Motor neuron (in vitro differentiated cells): ENCODE results near the gene JAG1. TPM values are rescaled to one million over a fixed set of nuclear protein-coding genes. Genes with fewer than 3 reads are reported as not detected.
A peak's percentile ranks its signal among the peaks of the same experiment; 100 is the strongest.
"Not testable (repeated sequence)": the region's sequence is repeated elsewhere in the genome, so short reads cannot be mapped to it uniquely, and the experiment has no call there.

Experiments
- ATAC-seq, 8 experiments: fragments of 200-7000 bp; cut with Tn5 transposase; replicated peaks in 6 of 8; 2 replicates each; pipeline ENCODE4 v1.8.0; 2021; ENCODE audit warnings: mild to moderate bottlenecking in 8 of 8, moderate library complexity in 8 of 8
- H3K27ac ChIP-seq, 2 donors: fragments of 250-450 bp; sonication (Bioruptor Pico); 2 replicates each; pipeline ENCODE4 v1.9.0; 2021; ENCODE audit warnings: antibody characterized with exemption in 2 of 2, mild to moderate bottlenecking in 2 of 2, moderate library complexity in 1 of 2
- H3K4me1 ChIP-seq, 2 donors: fragments of 250-450 bp; sonication (Bioruptor Pico); replicated peaks in 1 of 2; 2 replicates each; pipeline ENCODE4 v1.6.1; 2021; ENCODE audit warnings: antibody characterized with exemption in 2 of 2, mild to moderate bottlenecking in 2 of 2, moderate library complexity in 1 of 2
- H3K4me3 ChIP-seq, 5 donors: fragments of 250-450 bp; sonication (Bioruptor Pico); 2 replicates each; pipeline ENCODE4 v1.9.0; 2021; ENCODE audit warnings: antibody characterized with exemption in 5 of 5, mild to moderate bottlenecking in 5 of 5, moderate library complexity in 4 of 5
- WGBS, 10 experiments: fragments of 450-650 bp; shearing (Covaris generic); methylation state at CpG; one replicate each; pipeline ENCODE4 v1.0.0; 2022; 5-methylcytosine and 5-hydroxymethylcytosine counted together
- in situ Hi-C, 9 experiments: fragments of 400-800 bp; cut with MboI; loops; one replicate each; pipeline ENCODE4 v1.15.0; 2021; ENCODE audit warnings: low sequenced_read_pairs in 9 of 9, low pct_unique_long_range_greater_than_20kb in 2 of 9; ENCODE audit not compliant: unreplicated experiment in 9 of 9
- total RNA-seq, 8 experiments: library from RNA; unstranded; fragments of 300-600 nt; gene quantifications; 2 replicates each; pipeline versions ENCODE4 v1.2.3 to v1.2.4, GENCODE V29; 2022

JAG1 gene
- total RNA-seq, 8 experiments from 2014 or later = 15.3 to 93.4 (median 27.9) TPM

DNA sequence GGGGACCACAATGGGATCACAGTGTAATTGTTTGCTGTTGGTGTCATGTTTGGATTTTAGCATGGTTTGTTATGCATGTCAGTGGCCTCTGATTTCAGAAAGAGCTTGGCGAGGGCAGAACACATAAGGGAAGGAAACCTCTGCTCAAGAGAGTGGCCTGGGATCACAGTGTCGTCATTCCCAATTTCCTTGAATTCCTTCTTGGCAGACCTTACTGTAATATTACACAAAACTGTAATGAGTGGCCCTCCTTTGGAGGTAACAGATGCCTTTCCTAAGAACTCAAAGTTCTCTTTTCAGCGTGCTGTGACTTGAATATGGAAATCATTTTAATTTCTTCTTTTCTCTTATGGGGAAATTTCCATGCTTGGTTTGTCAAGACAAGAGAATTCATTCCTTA lies 46.9 kb downstream of the JAG1 start:
- Histone ChIP-seq H3K4me3 (no peak overlapping the region), H3K27ac (no peak overlapping the region), H3K4me1 (peaks cover 29 to 43% of the 10 kb centered on the region in 2 donors)
- in situ Hi-C loops = loop anchor here in 1 of 9 experiments (25.0 kb wide), 1 partner anchor 165 kb away; no protein-coding TSS in a partner anchor
- peak in 2 of 8 experiments; percentile 39 to 40 for ATAC-seq
- 50 to 80% (median 66%) methylated on average over 1 to 3 of the region's 3 CpGs; no CpG with 5 or more reads in 1 of the 10 experiments for WGBS, 10 experiments

GRCh38 chr20:10625641-10626040 lies 48.2 kb downstream of the JAG1 start:
- Histone ChIP-seq H3K4me3 (no peak overlapping the region), H3K4me1 (peaks cover 31 to 51% of the 10 kb centered on the region in 2 donors), H3K27ac (no peak overlapping the region)
- 71 to 100% (median 94%) methylated on average over 1 to 2 of the region's 2 CpGs; no CpG with 5 or more reads in 1 of the 10 experiments for WGBS, 10 experiments
- ATAC-seq = peak in 1 of 8 experiments; percentile 29
- in situ Hi-C loops = loop anchor here in 1 of 9 experiments (25.0 kb wide), 1 partner anchor 163 kb away; no protein-coding TSS in a partner anchor

DNA sequence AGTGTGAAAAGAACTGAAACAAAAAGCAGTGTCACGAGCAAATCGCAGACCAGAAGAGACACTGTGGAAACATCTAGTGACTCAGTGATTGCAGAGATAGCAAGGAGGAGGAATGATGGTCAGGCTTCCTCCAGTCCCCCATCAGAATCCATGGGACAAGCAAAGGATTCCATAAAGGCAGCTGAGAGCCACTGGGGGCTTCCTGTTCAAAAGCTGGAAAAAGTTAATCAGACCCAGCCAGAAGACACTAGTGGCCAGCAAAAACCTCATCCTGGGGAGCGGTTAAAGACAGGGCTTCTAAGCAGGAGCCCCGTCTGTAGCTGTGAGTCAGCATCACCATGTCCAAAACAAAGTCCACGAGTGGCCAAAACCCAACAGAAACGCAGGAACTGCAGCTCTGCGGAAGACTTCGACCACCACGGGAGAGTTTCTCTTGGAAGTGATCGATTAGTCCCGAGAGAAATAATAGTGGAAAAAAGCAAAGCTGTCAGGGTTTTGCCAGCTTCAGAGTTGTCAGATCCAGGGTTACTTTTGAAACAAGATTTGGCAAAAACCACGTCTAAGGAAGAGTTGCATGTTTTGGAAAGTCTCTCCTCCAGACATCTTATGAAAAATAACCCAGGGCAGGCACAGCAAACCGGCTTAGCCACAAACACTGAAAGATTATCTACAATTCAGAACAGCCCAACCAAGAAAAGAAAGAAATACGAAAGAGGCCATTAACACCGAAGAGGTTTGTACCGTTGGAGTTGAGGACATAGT lies 51.0 kb downstream of the JAG1 start:
- WGBS, 10 experiments = 20 to 95% (median 79%) methylated on average over 2 to 15 of the region's 16 CpGs
- peak in 2 of 8 experiments; percentile 8 for ATAC-seq
- Histone ChIP-seq H3K4me3 (no peak overlapping the region), H3K27ac (no peak overlapping the region), H3K4me1 (peaks cover 31 to 52% of the 10 kb centered on the region in 2 donors)
- in situ Hi-C loops = no loop called here

DNA sequence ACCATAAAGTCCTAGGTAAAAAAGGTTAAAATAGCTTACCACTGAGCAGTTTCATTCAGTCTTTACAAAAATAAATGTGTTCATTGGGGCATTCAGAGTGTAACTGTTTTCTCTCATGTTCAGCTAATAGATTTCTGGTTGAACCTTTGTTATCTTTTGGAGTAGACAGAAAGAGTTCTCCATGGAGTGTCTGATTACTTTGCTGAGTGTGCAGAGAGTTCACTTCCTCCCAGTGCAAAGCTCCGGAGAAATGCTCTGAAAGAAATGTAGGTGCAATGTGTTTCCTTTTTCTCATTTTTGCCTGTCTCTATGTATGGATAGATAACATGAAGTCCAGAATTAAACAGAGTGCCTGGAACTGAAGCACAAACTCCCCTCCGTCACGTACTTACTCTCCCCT lies 52.6 kb downstream of the JAG1 start:
- H3K4me1 ChIP-seq = peaks cover 31 to 38% of the 10 kb centered on the region in 2 donors
- no peak for ATAC-seq
- H3K27ac ChIP-seq = no peak overlapping the region
- in situ Hi-C loops = no loop called here
- H3K4me3 ChIP-seq = no peak overlapping the region
- WGBS, 10 experiments = 50 to 100% (median 94%) methylated on average over 1 to 3 of the region's 3 CpGs; no CpG with 5 or more reads in 3 of the 10 experiments

- peak; percentile 95 to 99 (median 98) for ATAC-seq
Measured at GRCh38 chr20:10619427-10619826, 54.4 kb downstream of the JAG1 start.

DNA sequence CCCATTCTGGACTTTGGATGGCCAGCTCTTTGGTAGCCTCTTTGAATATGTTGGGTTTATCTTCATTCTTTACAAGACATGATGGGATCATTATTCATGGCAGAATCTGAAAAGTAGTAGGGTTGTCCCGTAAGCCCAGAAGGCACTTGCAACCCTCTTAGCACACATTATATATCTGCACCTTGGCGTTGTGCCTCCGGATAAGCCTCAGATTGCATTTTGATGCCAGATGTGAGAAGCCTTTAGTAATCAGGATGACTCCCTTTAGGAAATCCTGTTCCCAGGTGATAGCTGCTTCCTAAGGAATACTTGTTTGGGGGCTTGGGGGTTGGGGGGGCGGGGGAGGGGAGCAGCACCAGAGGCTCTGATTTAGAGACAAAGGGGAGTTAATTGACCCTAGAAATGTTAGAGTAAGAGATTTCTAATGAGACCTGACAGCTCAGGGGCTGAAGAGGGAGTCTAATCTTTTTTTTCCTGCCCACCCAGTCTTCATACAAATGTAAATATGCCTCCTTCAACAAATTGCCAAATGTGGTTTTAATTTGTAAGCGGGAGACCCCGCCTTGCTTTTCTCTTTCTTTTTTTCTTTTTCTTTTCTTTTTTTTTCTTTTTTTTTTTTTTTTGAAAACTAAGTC lies 55.1 kb downstream of the JAG1 start:
- Histone ChIP-seq H3K27ac (peak overlapping the region in 1 of 2 donors; percentile 57), H3K4me1 (peaks cover 34 to 38% of the 10 kb centered on the region in 2 donors), H3K4me3 (no peak overlapping the region)
- in situ Hi-C loops = no loop called here
- peak in 3 of 8 experiments; percentile 13 to 47 (median 39) for ATAC-seq
- WGBS, 10 experiments = 0 to 73% (median 24%) methylated on average over 2 to 3 of the region's 6 CpGs; no CpG with 5 or more reads in 1 of the 10 experiments

More at GRCh38 chr20:10619427-10619826, 54.4 kb downstream of the JAG1 start:
- WGBS, 10 experiments = 0 to 67% (median 12%) methylated on average over 1 to 3 of the region's 3 CpGs; no CpG with 5 or more reads in 1 of the 10 experiments
- in situ Hi-C loops = no loop called here
- H3K4me1 ChIP-seq = peaks cover 31 to 38% of the 10 kb centered on the region in 2 donors
- peak overlapping the region in 1 of 2 donors; percentile 75 for H3K27ac ChIP-seq
- H3K4me3 ChIP-seq = no peak overlapping the region

- in situ Hi-C loops = not testable (repeated sequence)
- WGBS, 10 experiments = 93 to 100% (median 100%) methylated on average over 1 to 4 of the region's 4 CpGs
- peaks cover 34% of the 10 kb centered on the region in 2 donors for H3K4me1 ChIP-seq
Measured at GRCh38 chr20:10617549-10618133, 56.2 kb downstream of the JAG1 start.

GRCh38 chr20:10616212-10616611 lies 57.6 kb downstream of the JAG1 start:
- 89 to 100% (median 100%) methylated on average over 1 to 3 of the region's 3 CpGs; no CpG with 5 or more reads in 1 of the 10 experiments for WGBS, 10 experiments
- no peak for ATAC-seq
- no peak overlapping the region for H3K27ac ChIP-seq
- in situ Hi-C loops = no loop called here
- peaks cover 27 to 29% of the 10 kb centered on the region in 2 donors for H3K4me1 ChIP-seq
- no peak overlapping the region for H3K4me3 ChIP-seq

More at GRCh38 chr20:10617549-10618133, 56.2 kb downstream of the JAG1 start:
- not testable (repeated sequence) for ATAC-seq, H3K27ac ChIP-seq, H3K4me3 ChIP-seq

DNA sequence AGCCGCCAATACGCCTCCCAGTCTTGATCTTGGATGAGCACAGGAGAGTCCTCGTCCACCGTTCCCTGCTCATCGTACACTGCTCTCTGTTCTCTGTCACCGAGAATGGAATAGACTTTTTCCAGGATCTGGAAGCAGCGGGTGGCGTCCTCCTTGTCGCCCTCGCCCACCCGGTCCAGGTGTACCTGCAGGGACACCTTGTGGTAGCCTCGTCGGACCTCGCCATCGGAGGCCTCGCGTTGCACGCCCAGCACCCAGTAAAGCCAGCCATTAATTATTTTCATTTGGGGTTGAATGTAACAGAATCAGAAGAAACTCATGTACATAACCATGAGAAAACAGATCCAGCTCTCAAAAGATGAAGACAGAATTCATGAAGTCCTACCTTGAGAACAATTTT lies 59.9 kb downstream of the JAG1 start:
- whole genome bisulfite sequencing, 10 experiments = 95 to 100% (median 99%) methylated on average over 2 to 18 of the region's 18 CpGs; no CpG with 5 or more reads in 1 of the 10 experiments
- Histone ChIP-seq H3K4me3 (no peak overlapping the region), H3K4me1 (peaks cover 6 to 13% of the 10 kb centered on the region in 2 donors), H3K27ac (no peak overlapping the region)
- in situ Hi-C loops = no loop called here
- no peak for ATAC-seq

DNA sequence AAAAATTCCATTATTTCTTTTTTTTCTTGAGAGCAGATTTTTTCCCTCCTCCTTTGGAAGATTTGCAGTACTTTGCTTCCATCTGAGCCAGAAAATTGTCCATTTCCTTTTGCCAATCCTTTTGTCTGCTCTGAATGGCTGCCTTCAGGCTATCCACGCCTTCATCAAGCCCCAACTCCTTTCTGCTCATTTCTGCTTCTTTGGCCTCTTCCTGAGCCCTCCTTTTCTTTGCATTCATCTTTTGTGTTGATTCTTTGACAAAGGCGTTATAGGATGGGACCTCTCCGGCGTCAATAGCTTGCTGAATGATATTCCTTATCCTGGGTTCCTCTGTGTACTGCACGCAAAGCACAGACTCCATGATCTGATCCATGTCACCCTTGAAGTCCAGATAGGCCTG lies 60.4 kb downstream of the JAG1 start:
- 51 to 96% (median 83%) methylated on average over 1 to 4 of the region's 5 CpGs; no CpG with 5 or more reads in 5 of the 10 experiments for WGBS, 10 experiments
- H3K4me3 ChIP-seq, H3K27ac ChIP-seq, H3K4me1 ChIP-seq, ATAC-seq, in situ Hi-C loops: not testable (repeated sequence)

- peak in 7 of 8 experiments; percentile 33 to 88 (median 65) for ATAC-seq
- in situ Hi-C loops = no loop called here
- WGBS, 10 experiments = 86 to 100% methylated on average over 1 of the region's 1 CpG; no CpG with 5 or more reads in 8 of the 10 experiments
- no peak overlapping the region for H3K27ac ChIP-seq
- H3K4me3 ChIP-seq = no peak overlapping the region
- peaks cover 0 to 8% of the 10 kb centered on the region in 2 donors for H3K4me1 ChIP-seq
Measured at GRCh38 chr20:10611357-10611756, 62.4 kb downstream of the JAG1 start.

DNA sequence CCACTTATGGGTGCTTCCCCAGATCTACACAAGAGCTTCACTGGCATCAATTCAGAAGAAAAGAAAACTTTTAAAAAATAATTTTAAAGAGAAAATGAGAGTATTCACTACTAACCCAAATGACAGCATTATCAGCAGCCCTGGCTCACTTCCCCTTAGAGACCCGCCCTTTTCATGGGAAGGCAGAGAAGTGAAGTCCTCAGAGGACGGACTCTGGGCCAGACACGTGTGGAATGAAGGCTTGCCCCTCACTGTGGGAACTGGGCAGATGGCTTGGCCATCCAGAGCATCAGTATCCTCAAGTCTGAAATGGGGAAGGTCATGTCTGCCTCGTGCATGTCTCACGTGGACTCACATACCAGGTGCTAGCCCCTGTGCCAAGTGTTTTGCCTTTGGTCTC lies 63.5 kb downstream of the JAG1 start:
- Histone ChIP-seq H3K4me1 (peaks cover 0 to 8% of the 10 kb centered on the region in 2 donors), H3K4me3 (no peak overlapping the region), H3K27ac (no peak overlapping the region)
- 61 to 100% (median 86%) methylated on average over 1 to 5 of the region's 5 CpGs; no CpG with 5 or more reads in 3 of the 10 experiments for WGBS, 10 experiments
- in situ Hi-C loops = no loop called here
- ATAC-seq = peak in 2 of 8 experiments; percentile 21 to 32

DNA sequence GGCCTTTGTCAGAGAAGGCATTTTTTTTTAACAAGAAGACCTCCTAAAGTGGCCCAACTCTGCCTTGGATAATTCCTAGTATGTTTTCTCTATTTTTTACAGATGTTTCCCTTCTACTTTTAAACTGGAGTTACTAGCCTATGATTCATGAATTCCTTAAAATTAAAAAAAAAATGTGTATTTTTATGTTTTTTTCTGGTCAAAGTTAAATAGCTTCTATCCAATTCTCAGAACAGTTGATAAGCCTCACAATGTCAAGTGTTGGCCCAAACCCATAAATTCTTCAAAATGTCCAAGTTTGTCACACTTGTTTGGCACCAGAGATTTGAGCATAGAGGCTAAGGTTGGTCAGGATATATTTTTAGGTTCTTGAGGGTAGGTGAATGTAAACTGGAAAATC lies 64.0 kb downstream of the JAG1 start:
- H3K4me3 ChIP-seq = no peak overlapping the region
- H3K4me1 ChIP-seq = peaks cover 0 to 8% of the 10 kb centered on the region in 2 donors
- in situ Hi-C loops = no loop called here
- no peak overlapping the region for H3K27ac ChIP-seq
- ATAC-seq = no peak
